Coronary artery (tissue), 2 donors: Measurements from ENCODE around the gene TM9SF1.

Experiments
- DNase-seq: peaks from one replicate; pipeline ENCODE4 v3.0.0-alpha.2; 2017; ENCODE audit warnings: low spot score
- H3K27ac ChIP-seq, 2 donors: fragments of 200-600 bp; sonication (generic); one replicate each; pipeline ENCODE4 v1.5.1; 2016 to 2019
- H3K4me3 ChIP-seq: fragments of 200-600 bp; sonication (generic); 2 replicates; pipeline ENCODE4 v1.5.1; 2016; ENCODE audit warnings: mild to moderate bottlenecking, moderate library complexity
- TF ChIP-seq, protein P1 (sequence below): fragments of 200-600 bp; sonication (generic); IDR thresholded peaks from one replicate; pipeline ENCODE4 v1.5.1; 2019; ENCODE audit warnings: antibody characterized with exemption

TM9SF1 gene, protein sequence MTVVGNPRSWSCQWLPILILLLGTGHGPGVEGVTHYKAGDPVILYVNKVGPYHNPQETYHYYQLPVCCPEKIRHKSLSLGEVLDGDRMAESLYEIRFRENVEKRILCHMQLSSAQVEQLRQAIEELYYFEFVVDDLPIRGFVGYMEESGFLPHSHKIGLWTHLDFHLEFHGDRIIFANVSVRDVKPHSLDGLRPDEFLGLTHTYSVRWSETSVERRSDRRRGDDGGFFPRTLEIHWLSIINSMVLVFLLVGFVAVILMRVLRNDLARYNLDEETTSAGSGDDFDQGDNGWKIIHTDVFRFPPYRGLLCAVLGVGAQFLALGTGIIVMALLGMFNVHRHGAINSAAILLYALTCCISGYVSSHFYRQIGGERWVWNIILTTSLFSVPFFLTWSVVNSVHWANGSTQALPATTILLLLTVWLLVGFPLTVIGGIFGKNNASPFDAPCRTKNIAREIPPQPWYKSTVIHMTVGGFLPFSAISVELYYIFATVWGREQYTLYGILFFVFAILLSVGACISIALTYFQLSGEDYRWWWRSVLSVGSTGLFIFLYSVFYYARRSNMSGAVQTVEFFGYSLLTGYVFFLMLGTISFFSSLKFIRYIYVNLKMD

DNA sequence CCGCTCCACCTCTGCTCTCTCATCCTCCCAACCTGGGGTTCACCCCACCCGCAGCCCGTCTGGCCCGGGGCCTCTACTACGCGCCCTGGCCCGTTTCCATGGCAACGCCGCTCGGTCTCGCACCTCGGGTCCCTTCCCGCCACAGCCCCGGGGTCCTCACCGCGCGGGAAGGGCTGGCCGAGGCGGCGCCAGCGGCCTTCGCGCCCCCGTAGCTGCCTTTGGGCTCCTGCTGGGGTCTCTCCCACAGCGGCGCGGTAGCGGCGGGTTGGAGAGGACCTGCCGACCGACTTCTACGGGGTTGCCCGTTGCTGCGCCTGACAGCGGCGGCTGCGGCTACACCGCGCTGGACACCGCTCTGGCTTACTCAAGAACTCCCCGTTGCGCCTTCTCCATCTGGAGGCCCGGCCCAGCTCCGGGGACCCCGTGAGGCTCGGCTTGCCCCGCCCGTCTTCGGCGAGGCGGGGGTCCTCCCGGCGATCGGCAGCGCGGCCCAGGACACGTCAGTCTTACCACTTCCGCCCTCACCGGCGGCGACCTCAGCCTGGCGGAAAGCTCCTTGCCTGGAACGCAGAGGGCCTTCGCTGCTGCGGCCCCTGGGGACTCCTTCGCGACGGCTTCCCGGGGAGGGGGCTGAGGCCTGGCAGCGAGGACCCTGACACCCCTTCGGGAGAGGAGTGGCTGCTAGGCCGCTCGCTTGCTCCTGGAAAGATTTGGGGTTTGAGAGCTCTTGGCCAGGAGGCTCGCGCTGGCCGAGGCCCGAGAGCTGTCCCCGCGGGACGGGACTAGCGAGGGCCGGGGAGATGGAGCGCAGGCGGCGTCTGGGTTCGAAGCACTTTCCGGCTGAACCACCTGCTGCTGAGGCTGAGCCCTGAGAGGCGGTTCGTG lies at the start of gene TM9SF1:
Gene TM9SF1, minus strand, starts transcription at position 256 of the 885 bp plus-strand sequence. CDS start 422 bp downstream, outside the sequence.
- TF ChIP-seq, protein P1, sequence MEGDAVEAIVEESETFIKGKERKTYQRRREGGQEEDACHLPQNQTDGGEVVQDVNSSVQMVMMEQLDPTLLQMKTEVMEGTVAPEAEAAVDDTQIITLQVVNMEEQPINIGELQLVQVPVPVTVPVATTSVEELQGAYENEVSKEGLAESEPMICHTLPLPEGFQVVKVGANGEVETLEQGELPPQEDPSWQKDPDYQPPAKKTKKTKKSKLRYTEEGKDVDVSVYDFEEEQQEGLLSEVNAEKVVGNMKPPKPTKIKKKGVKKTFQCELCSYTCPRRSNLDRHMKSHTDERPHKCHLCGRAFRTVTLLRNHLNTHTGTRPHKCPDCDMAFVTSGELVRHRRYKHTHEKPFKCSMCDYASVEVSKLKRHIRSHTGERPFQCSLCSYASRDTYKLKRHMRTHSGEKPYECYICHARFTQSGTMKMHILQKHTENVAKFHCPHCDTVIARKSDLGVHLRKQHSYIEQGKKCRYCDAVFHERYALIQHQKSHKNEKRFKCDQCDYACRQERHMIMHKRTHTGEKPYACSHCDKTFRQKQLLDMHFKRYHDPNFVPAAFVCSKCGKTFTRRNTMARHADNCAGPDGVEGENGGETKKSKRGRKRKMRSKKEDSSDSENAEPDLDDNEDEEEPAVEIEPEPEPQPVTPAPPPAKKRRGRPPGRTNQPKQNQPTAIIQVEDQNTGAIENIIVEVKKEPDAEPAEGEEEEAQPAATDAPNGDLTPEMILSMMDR: no peak
- peak within 1 kb of the TSS; percentile 96 for H3K27ac ChIP-seq
- H3K4me3 ChIP-seq: peak within 1 kb of the TSS; percentile 89
- DNase-seq: peak; percentile 93

DNA sequence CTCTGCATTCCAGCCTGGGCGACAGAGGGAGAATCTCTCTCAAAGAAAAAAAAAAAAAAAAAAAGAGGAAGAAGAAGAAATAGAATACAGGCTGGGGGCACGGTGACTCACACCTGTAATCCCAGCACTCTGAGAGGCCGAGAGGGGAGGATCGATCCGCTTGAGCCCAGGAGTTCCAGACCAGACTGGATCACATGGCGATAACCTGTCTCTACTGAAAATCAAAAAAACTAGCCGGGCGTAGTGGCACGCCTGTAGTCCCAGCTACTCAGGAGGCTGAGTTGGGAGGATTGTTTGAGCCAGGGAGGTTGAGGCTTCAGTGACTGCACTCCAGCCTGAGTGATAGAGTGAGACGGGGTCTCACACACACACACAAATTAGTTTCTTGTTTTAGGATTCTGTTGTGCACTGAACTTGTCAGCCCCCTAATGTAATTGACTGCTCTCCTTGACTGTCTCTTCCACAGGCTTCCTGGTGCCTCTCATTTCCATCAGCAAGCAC lies 48.1 kb upstream of the TM9SF1 start:
- Histone ChIP-seq H3K27ac (peak overlapping the region; percentile 93 to 98), H3K4me3 (peak overlapping the region; percentile 79)
- DNase-seq: peak; percentile 75
- TF ChIP-seq, protein P1: no peak

DNA sequence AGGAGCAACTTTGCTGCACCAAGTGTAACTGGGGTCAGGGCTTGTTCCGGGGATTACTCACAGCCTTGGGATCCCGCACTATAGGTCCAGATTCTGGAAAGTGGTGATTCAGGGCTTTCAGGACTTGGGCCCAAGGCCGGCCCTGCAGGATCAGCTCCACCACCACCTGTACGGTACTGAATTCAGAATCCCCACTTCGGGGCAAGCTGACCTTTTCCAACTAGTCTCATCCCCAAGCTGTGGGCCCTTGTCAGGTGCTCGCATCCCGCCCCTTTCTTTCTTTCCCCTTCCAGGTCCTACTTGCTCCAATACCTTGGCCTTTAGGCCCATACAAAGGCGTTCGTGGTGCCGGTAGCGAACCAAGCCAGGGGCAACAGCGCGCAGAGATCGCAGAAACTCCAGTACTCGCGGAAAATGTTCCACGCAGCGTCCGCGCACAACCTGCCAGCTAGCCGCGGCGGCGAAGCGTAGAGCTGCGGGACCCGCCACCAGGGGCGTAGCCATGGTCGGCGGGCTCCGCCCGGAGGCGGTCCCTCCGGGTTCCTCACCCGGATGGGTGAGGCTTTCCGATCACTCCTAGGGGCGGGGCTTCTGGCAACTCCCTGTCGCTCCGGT lies 46.7 kb upstream of the TM9SF1 start:
- peak overlapping the region; percentile 93 to 98 for H3K27ac ChIP-seq
- peak overlapping the region; percentile 79 for H3K4me3 ChIP-seq
- TF ChIP-seq, protein P1: peak; percentile 44
- peak; percentile 97 for DNase-seq

DNA sequence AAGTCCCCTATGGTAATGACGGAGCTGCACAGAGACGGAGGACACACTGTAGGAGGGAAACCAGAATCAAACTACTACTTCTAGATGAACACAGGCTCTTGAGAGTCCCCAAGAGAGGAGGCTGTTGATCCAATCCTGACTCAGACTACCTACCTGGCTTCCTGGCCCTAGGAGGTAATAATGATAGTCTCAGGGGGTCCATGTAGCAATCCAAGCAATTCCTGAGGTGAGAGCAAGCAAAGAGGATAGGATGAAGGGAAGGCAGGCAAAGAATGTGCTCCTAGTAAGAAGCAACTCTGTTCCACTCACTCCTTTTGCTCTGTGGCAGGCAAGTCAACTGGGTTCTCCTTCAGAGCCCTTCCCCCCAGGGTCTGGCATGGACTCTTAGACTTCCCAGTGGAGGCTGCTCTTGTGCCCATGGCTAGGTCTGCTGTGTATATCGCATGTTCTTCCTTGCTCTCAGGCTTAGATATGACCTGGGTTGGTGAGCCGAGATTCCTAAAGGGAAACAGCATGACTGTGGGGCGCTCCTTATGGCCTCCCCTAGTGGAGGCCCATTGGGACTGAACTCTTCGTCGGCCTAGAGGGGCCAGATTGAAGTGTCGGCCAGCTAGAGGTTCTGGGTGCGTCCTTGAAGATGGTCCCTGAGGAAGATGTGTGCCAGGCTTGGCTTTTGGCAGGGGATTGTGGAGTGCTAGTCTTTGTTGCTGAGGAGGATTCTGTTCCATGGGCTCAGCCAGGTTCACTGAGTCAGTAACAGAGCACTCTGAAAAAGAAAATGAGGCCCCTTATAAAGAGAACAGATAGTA lies 45.1 kb upstream of the TM9SF1 start:
- DNase-seq: no peak
- H3K4me3 ChIP-seq: no peak overlapping the region
- TF ChIP-seq, protein P1: no peak
- H3K27ac ChIP-seq: peak overlapping the region; percentile 93 to 98

DNA sequence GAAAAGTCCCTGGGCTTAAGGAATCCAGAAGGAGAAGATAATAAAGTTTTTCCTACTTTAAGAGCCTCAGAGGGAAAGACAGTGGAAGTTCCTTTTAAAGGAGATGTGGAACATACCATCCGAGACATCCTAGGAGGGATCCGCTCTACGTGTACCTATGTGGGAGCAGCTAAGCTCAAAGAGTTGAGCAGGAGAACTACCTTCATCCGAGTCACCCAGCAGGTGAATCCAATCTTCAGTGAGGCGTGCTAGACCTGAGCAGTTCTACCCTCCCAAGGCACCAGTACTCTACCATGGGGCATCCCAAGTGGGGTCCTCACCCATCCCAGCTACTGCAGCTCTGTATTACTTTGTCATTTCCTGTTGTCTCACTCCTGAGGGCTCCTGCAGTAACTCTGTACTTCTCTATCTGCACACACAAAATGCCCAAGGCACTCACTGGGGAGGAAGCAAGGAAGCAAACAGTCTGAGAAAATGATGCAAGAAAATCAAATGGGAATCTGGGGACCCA lies 43.3 kb upstream of the TM9SF1 start:
- TF ChIP-seq, protein P1: no peak
- no peak for DNase-seq
- H3K27ac ChIP-seq: no peak overlapping the region
- H3K4me3 ChIP-seq: no peak overlapping the region
